Activated CD4-positive, alpha-beta T cell treated with anti-CD3 and anti-CD28 coated beads, Interleukin-2, amount 50 U/mL, for 4 hours (primary cell): ENCODE data around the gene FRG2B.
A peak's percentile ranks its signal among the peaks of the same experiment; 100 is the strongest.
"Not testable (repeated sequence)": the region's sequence is repeated elsewhere in the genome, so short reads cannot be mapped to it uniquely, and the experiment has no call there.

Experiments used
- DNase-seq, 2 experiments: peaks; one replicate each; pipeline ENCODE4 v3.0.0-alpha.2; 2020

Gene FRG2B

GRCh38 chr10:133626695-133627094, at the start of gene FRG2B:
TSS of gene FRG2B (minus strand) at chr10:133626795. CDS start at chr10:133626742, 53 bp downstream.
- DNase-seq, result not testable (repeated sequence)

- not testable (repeated sequence) for DNase-seq
Observed at GRCh38 chr10:133667446-133667845, 40.9 kb upstream of the FRG2B start.

GRCh38 chr10:133663544-133664160, 37.1 kb upstream of the FRG2B start:
- not testable (repeated sequence) for DNase-seq

GRCh38 chr10:133661122-133661521, 34.5 kb upstream of the FRG2B start:
- not testable (repeated sequence) for DNase-seq

GRCh38 chr10:133660516-133660915, 33.9 kb upstream of the FRG2B start:
- DNase-seq, result not testable (repeated sequence)

GRCh38 chr10:133657276-133657675, 30.7 kb upstream of the FRG2B start:
- DNase-seq, result not testable (repeated sequence)

GRCh38 chr10:133648872-133649455, 22.4 kb upstream of the FRG2B start:
- DNase-seq, result peak in 1 of 2 experiments; percentile 4

- not testable (repeated sequence) for DNase-seq
Observed at GRCh38 chr10:133647075-133647748, 20.6 kb upstream of the FRG2B start.

GRCh38 chr10:133637846-133638235, 11.2 kb upstream of the FRG2B start:
- DNase-seq, result not testable (repeated sequence)

GRCh38 chr10:133637202-133637845, 10.7 kb upstream of the FRG2B start:
- DNase-seq, result peak in 1 of 2 experiments; percentile 12

GRCh38 chr10:133630723-133631249, 4.2 kb upstream of the FRG2B start:
- DNase-seq, result not testable (repeated sequence)

GRCh38 chr10:133622544-133622943, 4.1 kb downstream of the FRG2B start:
- DNase-seq, result not testable (repeated sequence)

- no peak for DNase-seq
Observed at GRCh38 chr10:133618851-133619250, 7.7 kb downstream of the FRG2B start.

- no peak for DNase-seq
Observed at GRCh38 chr10:133617196-133617595, 9.4 kb downstream of the FRG2B start.

- DNase-seq, result no peak
Observed at GRCh38 chr10:133616371-133617130, 10.0 kb downstream of the FRG2B start.

GRCh38 chr10:133614830-133615580, 11.6 kb downstream of the FRG2B start:
- no peak for DNase-seq

GRCh38 chr10:133613699-133614098, 12.9 kb downstream of the FRG2B start:
- no peak for DNase-seq

- DNase-seq, result no peak
Observed at GRCh38 chr10:133611079-133611478, 15.5 kb downstream of the FRG2B start.

GRCh38 chr10:133608855-133609254, 17.7 kb downstream of the FRG2B start:
- no peak for DNase-seq

- not testable (repeated sequence) for DNase-seq
Observed at GRCh38 chr10:133603434-133603833, 23.2 kb downstream of the FRG2B start.

GRCh38 chr10:133600657-133601056, 25.9 kb downstream of the FRG2B start:
- DNase-seq, result no peak

GRCh38 chr10:133599869-133600268, 26.7 kb downstream of the FRG2B start:
- DNase-seq, result not testable (repeated sequence)
